Stimulated activated CD4-positive, alpha-beta T cell treated with anti-CD3 and anti-CD28 coated beads, Interleukin-12 subunit alpha, Interleukin-12 subunit beta, amount 100 ng/mL, for 48 hours (primary cell): ENCODE results near the gene FLNA.
"Not testable (repeated sequence)": the region's sequence is repeated elsewhere in the genome, so short reads cannot be mapped to it uniquely, and the experiment has no call there.

Source experiments
- DNase-seq, 3 donors: peaks; one replicate each; pipeline ENCODE4 v3.0.0-alpha.2; 2020; ENCODE audit warnings: low read depth in 2 of 3, low spot score in 1 of 3

The FLNA gene

GRCh38 chrX:154374313-154375155, at the start of gene FLNA:
FLNA (minus strand) TSS chrX:154374634; CDS start chrX:154371245, 3,389 bp downstream.
- no peak for DNase-seq

- DNase-seq: no peak
Measured at GRCh38 chrX:154420402-154420756, 45.9 kb upstream of the FLNA start.

GRCh38 chrX:154419688-154420401, 45.4 kb upstream of the FLNA start:
- DNase-seq: no peak

GRCh38 chrX:154419189-154419588, 44.8 kb upstream of the FLNA start:
- DNase-seq: no peak

GRCh38 chrX:154417157-154417556, 42.7 kb upstream of the FLNA start:
- no peak for DNase-seq

- DNase-seq: no peak
Measured at GRCh38 chrX:154413142-154413541, 38.7 kb upstream of the FLNA start.

- no peak for DNase-seq
Measured at GRCh38 chrX:154412468-154412867, 38.0 kb upstream of the FLNA start.

GRCh38 chrX:154411981-154412340, 37.5 kb upstream of the FLNA start:
- DNase-seq: peak in 1 of 3 donors; percentile 24

- DNase-seq: no peak
Measured at GRCh38 chrX:154409222-154409871, 34.9 kb upstream of the FLNA start, which contains the start of gene DNASE1L1. DNASE1L1 (minus strand) TSS chrX:154409254; CDS start chrX:154405568, 3,686 bp downstream.

GRCh38 chrX:154408659-154409221, 34.3 kb upstream of the FLNA start:
- DNase-seq: no peak

- no peak for DNase-seq
Measured at GRCh38 chrX:154404625-154405192, 30.3 kb upstream of the FLNA start.

GRCh38 chrX:154403858-154404257, 29.4 kb upstream of the FLNA start:
- no peak for DNase-seq

- DNase-seq: no peak
Measured at GRCh38 chrX:154403192-154403591, 28.8 kb upstream of the FLNA start.

GRCh38 chrX:154402622-154403127, 28.2 kb upstream of the FLNA start:
- no peak for DNase-seq

GRCh38 chrX:154401918-154402621, 27.6 kb upstream of the FLNA start:
- DNase-seq: no peak

GRCh38 chrX:154401045-154401799, 26.8 kb upstream of the FLNA start:
- DNase-seq: peak in 1 of 3 donors; percentile 13

GRCh38 chrX:154400369-154400817, 26.0 kb upstream of the FLNA start:
- DNase-seq: not testable (repeated sequence)

- no peak for DNase-seq
Measured at GRCh38 chrX:154399527-154400368, 25.3 kb upstream of the FLNA start.
